Measurements from ENCODE around the gene FAM240A.

Gene FAM240A

GRCh38 chr3:46624975-46625490, 12.7 kb downstream of the FAM240A start:
- Mint-ChIP-seq H3K27ac (no peak overlapping the region), H3K27me3 (peaks cover 27% of the 10 kb centered on the region), H3K36me3 (no peaks in the 10 kb centered on the region), H3K4me1 (peaks cover 14% of the 10 kb centered on the region), H3K9me3 (no peaks in the 10 kb centered on the region), H3K4me3 (no peak overlapping the region)
- DNase-seq, result no peak
- CTCF ChIA-PET, result interaction anchor here (1.2 to 1.4 kb wide), 3 partner anchors 67 to 136 kb away, joined by 3 to 11 read pairs (median 4); no protein-coding TSS in a partner anchor

GRCh38 chr3:46626039-46626438, 13.7 kb downstream of the FAM240A start:
- Mint-ChIP-seq H3K27ac (no peak overlapping the region), H3K9me3 (no peaks in the 10 kb centered on the region), H3K36me3 (no peaks in the 10 kb centered on the region), H3K4me1 (peaks cover 18% of the 10 kb centered on the region), H3K27me3 (peaks cover 25% of the 10 kb centered on the region), H3K4me3 (no peak overlapping the region)
- no peak for DNase-seq
- CTCF ChIA-PET, result interaction anchor here (1.2 to 1.4 kb wide), 3 partner anchors 68 to 137 kb away, joined by 3 to 11 read pairs (median 4); no protein-coding TSS in a partner anchor

- Mint-ChIP-seq H3K4me3 (no peak overlapping the region), H3K4me1 (peaks cover 18% of the 10 kb centered on the region), H3K9me3 (no peaks in the 10 kb centered on the region), H3K27me3 (peaks cover 21% of the 10 kb centered on the region), H3K36me3 (no peaks in the 10 kb centered on the region), H3K27ac (no peak overlapping the region)
- DNase-seq, result no peak
- CTCF ChIA-PET, result interaction anchor here (1.3 to 9.0 kb wide), 2 partner anchors 44 to 140 kb away, joined by 4 to 187 read pairs; no protein-coding TSS in a partner anchor
Observed at GRCh38 chr3:46627078-46627477, 14.8 kb downstream of the FAM240A start.

- no peaks in the 10 kb centered on the region for H3K9me3 Mint-ChIP-seq
- CTCF ChIA-PET, result interaction anchor here (1.0 to 9.0 kb wide), 15 partner anchors 9 to 280 kb away, joined by 3 to 187 read pairs (median 5); partner anchors contain the start of gene RTP3
- H3K4me3 Mint-ChIP-seq, result peak overlapping the region; percentile 44
- no peaks in the 10 kb centered on the region for H3K36me3 Mint-ChIP-seq
- peaks cover 18% of the 10 kb centered on the region for H3K4me1 Mint-ChIP-seq
- no peak for DNase-seq
- H3K27me3 Mint-ChIP-seq, result peaks cover 19% of the 10 kb centered on the region
- H3K27ac Mint-ChIP-seq, result no peak overlapping the region
Observed at GRCh38 chr3:46628901-46629369, 16.6 kb downstream of the FAM240A start.

GRCh38 chr3:46629551-46630517, 17.5 kb downstream of the FAM240A start:
- Mint-ChIP-seq H3K27ac (peak overlapping the region; percentile 53), H3K36me3 (no peaks in the 10 kb centered on the region), H3K27me3 (peaks cover 19% of the 10 kb centered on the region), H3K4me1 (peaks cover 25% of the 10 kb centered on the region), H3K9me3 (no peaks in the 10 kb centered on the region), H3K4me3 (peak overlapping the region; percentile 44)
- DNase-seq, result peak; percentile 83
- CTCF ChIA-PET, result interaction anchor here (0.6 to 9.0 kb wide), 27 partner anchors 9 to 279 kb away, joined by 3 to 187 read pairs (median 3); partner anchors contain the start of gene RTP3

- H3K27ac Mint-ChIP-seq, result no peak overlapping the region
- H3K4me3 Mint-ChIP-seq, result no peak overlapping the region
- CTCF ChIA-PET, result interaction anchor here (1.1 to 9.0 kb wide), 2 partner anchors 28 to 146 kb away, joined by 3 to 187 read pairs; no protein-coding TSS in a partner anchor
- no peaks in the 10 kb centered on the region for H3K9me3 Mint-ChIP-seq
- peaks cover 26% of the 10 kb centered on the region for H3K4me1 Mint-ChIP-seq
- H3K36me3 Mint-ChIP-seq, result no peaks in the 10 kb centered on the region
- no peak for DNase-seq
- H3K27me3 Mint-ChIP-seq, result peaks cover 12% of the 10 kb centered on the region
Observed at GRCh38 chr3:46632792-46633191, 20.5 kb downstream of the FAM240A start.

- Mint-ChIP-seq H3K27ac (no peak overlapping the region), H3K4me3 (no peak overlapping the region), H3K4me1 (peaks cover 13% of the 10 kb centered on the region), H3K36me3 (no peaks in the 10 kb centered on the region), H3K27me3 (peaks cover 12% of the 10 kb centered on the region), H3K9me3 (no peaks in the 10 kb centered on the region)
- CTCF ChIA-PET, result interaction anchor here (9.0 kb wide), 1 partner anchor 148 kb away, joined by 187 read pairs; no protein-coding TSS in a partner anchor
- DNase-seq, result no peak
Observed at GRCh38 chr3:46634856-46635255, 22.5 kb downstream of the FAM240A start.

GRCh38 chr3:46639221-46639620, 26.9 kb downstream of the FAM240A start:
- H3K27me3 Mint-ChIP-seq, result peaks cover 27% of the 10 kb centered on the region
- H3K27ac Mint-ChIP-seq, result no peak overlapping the region

GRCh38 chr3:46640927-46641326, 28.6 kb downstream of the FAM240A start:
- no peak for DNase-seq
- H3K4me1 Mint-ChIP-seq, result no peaks in the 10 kb centered on the region
- CTCF ChIA-PET, result interaction anchor here (0.7 to 1.3 kb wide), 3 partner anchors 11 to 152 kb away, joined by 3 to 4 read pairs (median 4); no protein-coding TSS in a partner anchor
- no peak overlapping the region for H3K4me3 Mint-ChIP-seq
- H3K9me3 Mint-ChIP-seq, result peaks cover 12% of the 10 kb centered on the region
- H3K27me3 Mint-ChIP-seq, result peaks cover 27% of the 10 kb centered on the region
- no peaks in the 10 kb centered on the region for H3K36me3 Mint-ChIP-seq
- H3K27ac Mint-ChIP-seq, result no peak overlapping the region

More at GRCh38 chr3:46639221-46639620, 26.9 kb downstream of the FAM240A start:
- no peak for DNase-seq
- H3K9me3 Mint-ChIP-seq, result peaks cover 12% of the 10 kb centered on the region
- H3K36me3 Mint-ChIP-seq, result no peaks in the 10 kb centered on the region
- CTCF ChIA-PET, result interaction anchor here (1.6 to 1.8 kb wide), 2 partner anchors 9 to 150 kb away, joined by 6 read pairs; no protein-coding TSS in a partner anchor
- H3K4me3 Mint-ChIP-seq, result no peak overlapping the region
- H3K4me1 Mint-ChIP-seq, result peaks cover 8% of the 10 kb centered on the region

GRCh38 chr3:46642971-46643370, 30.6 kb downstream of the FAM240A start:
- H3K27ac Mint-ChIP-seq, result no peak overlapping the region
- no peak overlapping the region for H3K4me3 Mint-ChIP-seq
- H3K9me3 Mint-ChIP-seq, result peaks cover 12% of the 10 kb centered on the region
- no peaks in the 10 kb centered on the region for H3K4me1 Mint-ChIP-seq
- H3K36me3 Mint-ChIP-seq, result no peaks in the 10 kb centered on the region
- no peak for DNase-seq
- peaks cover 37% of the 10 kb centered on the region for H3K27me3 Mint-ChIP-seq
- CTCF ChIA-PET, result no interaction called here

- Mint-ChIP-seq H3K27ac (no peak overlapping the region), H3K4me1 (no peaks in the 10 kb centered on the region), H3K4me3 (no peak overlapping the region), H3K9me3 (peaks cover 12% of the 10 kb centered on the region), H3K36me3 (no peaks in the 10 kb centered on the region), H3K27me3 (peaks cover 37% of the 10 kb centered on the region)
- DNase-seq, result no peak
- CTCF ChIA-PET, result interaction anchor here (1.0 kb wide), 1 partner anchor 14 kb away, joined by 3 read pairs; no protein-coding TSS in a partner anchor
Observed at GRCh38 chr3:46643701-46644100, 31.4 kb downstream of the FAM240A start.

GRCh38 chr3:46646700-46647099, 34.4 kb downstream of the FAM240A start:
- Mint-ChIP-seq H3K4me1 (no peaks in the 10 kb centered on the region), H3K36me3 (no peaks in the 10 kb centered on the region), H3K27ac (no peak overlapping the region), H3K27me3 (peaks cover 40% of the 10 kb centered on the region), H3K9me3 (peaks cover 6% of the 10 kb centered on the region), H3K4me3 (no peak overlapping the region)
- CTCF ChIA-PET, result no interaction called here
- DNase-seq, result no peak

- Mint-ChIP-seq H3K9me3 (peaks cover 12% of the 10 kb centered on the region), H3K27ac (no peak overlapping the region), H3K4me1 (no peaks in the 10 kb centered on the region), H3K27me3 (peaks cover 33% of the 10 kb centered on the region), H3K36me3 (no peaks in the 10 kb centered on the region), H3K4me3 (no peak overlapping the region)
- no peak for DNase-seq
- CTCF ChIA-PET, result no interaction called here
Observed at GRCh38 chr3:46648096-46648495, 35.8 kb downstream of the FAM240A start.

GRCh38 chr3:46649436-46649835, 37.1 kb downstream of the FAM240A start:
- Mint-ChIP-seq H3K27ac (peak overlapping the region; percentile 47), H3K36me3 (no peaks in the 10 kb centered on the region), H3K4me3 (no peak overlapping the region), H3K27me3 (peaks cover 40% of the 10 kb centered on the region), H3K9me3 (peaks cover 12% of the 10 kb centered on the region), H3K4me1 (no peaks in the 10 kb centered on the region)
- CTCF ChIA-PET, result no interaction called here
- no peak for DNase-seq

Measured in activated naive CD4-positive, alpha-beta T cell treated with anti-CD3 and anti-CD28 coated beads, Interleukin-2, amount 10 ng/mL, durations not matched to agents 7 days and 5 days (primary cell).